Fibroblast of pulmonary artery (primary cell): ENCODE results near the gene GDPD4.

Experiments
- DNase-seq: peaks from one replicate; pipeline ENCODE4 v3.0.0-alpha.2; 2010; ENCODE audit warnings: low read depth
- H3K4me3 ChIP-seq: replicated peaks from 2 replicates; pipeline ENCODE4 v1.5.1; 2011; ENCODE audit warnings: low read depth, mild to moderate bottlenecking, control low read depth, low read length, moderate library complexity
- CTCF ChIP-seq: IDR thresholded peaks from 2 replicates; pipeline ENCODE4 v1.5.1; 2011; ENCODE audit warnings: mild to moderate bottlenecking, control low read depth, low read length, inconsistent platforms; ENCODE audit errors: missing control alignments

Gene GDPD4

GRCh38 chr11:77180346-77180745, 121.1 kb downstream of the GDPD4 start:
- no peak for DNase-seq
- H3K4me3 ChIP-seq: no peak overlapping the region
- no peak for TF ChIP-seq CTCF

GRCh38 chr11:77179681-77180080, 121.8 kb downstream of the GDPD4 start:
- no peak overlapping the region for H3K4me3 ChIP-seq
- no peak for DNase-seq
- TF ChIP-seq CTCF: no peak

- TF ChIP-seq CTCF: no peak
- no peak overlapping the region for H3K4me3 ChIP-seq
- DNase-seq: no peak
Measured at GRCh38 chr11:77179048-77179447, 122.4 kb downstream of the GDPD4 start.

GRCh38 chr11:77178150-77178549, 123.3 kb downstream of the GDPD4 start:
- TF ChIP-seq CTCF: no peak
- no peak for DNase-seq
- H3K4me3 ChIP-seq: no peak overlapping the region

- no peak for TF ChIP-seq CTCF
- no peak overlapping the region for H3K4me3 ChIP-seq
- DNase-seq: no peak
Measured at GRCh38 chr11:77176996-77177395, 124.5 kb downstream of the GDPD4 start.

GRCh38 chr11:77175869-77176539, 125.5 kb downstream of the GDPD4 start:
- TF ChIP-seq CTCF: no peak
- DNase-seq: no peak
- H3K4me3 ChIP-seq: no peak overlapping the region
